Adrenal gland (tissue), 5 donors: ENCODE data around the gene AXIN1.

Source experiments
- CTCF ChIP-seq, 6 experiments: fragments of 450-650 bp in 4 of 6; fragments of 200-600 bp in 2 of 6; sonication (generic) in 1 of 6; IDR thresholded peaks; 1 replicate in 5 of 6; 2 replicates in 1 of 6; pipeline versions ENCODE4 v1.5.1 to v1.8.0; 2016 to 2021; ENCODE audit warnings: antibody characterized with exemption in 6 of 6, mild to moderate bottlenecking in 2 of 6, moderate library complexity in 1 of 6
- POLR2A ChIP-seq, 2 donors: fragments of 450-650 bp; IDR thresholded peaks; one replicate each; pipeline ENCODE4 v1.6.1; 2017; ENCODE audit warnings: antibody characterized with exemption in 2 of 2, mild to moderate bottlenecking in 2 of 2, moderate library complexity in 1 of 2
- donor health status: DM: no; HTN: no; CAD: no.

- no peak for TF ChIP-seq CTCF (IDR thresholded peaks at IDR 0.05)
- TF ChIP-seq POLR2A (IDR thresholded peaks at IDR 0.05), result no peak
These were observed 48.6 kb downstream of the AXIN1 start for GRCh38 chr16:303760-304505.
